HG03159 (cell line): Measurements from ENCODE around the gene RPS10.
"Not testable (repeated sequence)": the region's sequence is repeated elsewhere in the genome, so short reads cannot be mapped to it uniquely, and the experiment has no call there.

Source experiments
- ATAC-seq: cut with Tn5 transposase; IDR thresholded peaks from one replicate; pipeline ENCODE4 v1.9.1; 2021; ENCODE audit warnings: mild to moderate bottlenecking, moderate library complexity; ENCODE audit not compliant: unreplicated experiment

The RPS10 gene

DNA sequence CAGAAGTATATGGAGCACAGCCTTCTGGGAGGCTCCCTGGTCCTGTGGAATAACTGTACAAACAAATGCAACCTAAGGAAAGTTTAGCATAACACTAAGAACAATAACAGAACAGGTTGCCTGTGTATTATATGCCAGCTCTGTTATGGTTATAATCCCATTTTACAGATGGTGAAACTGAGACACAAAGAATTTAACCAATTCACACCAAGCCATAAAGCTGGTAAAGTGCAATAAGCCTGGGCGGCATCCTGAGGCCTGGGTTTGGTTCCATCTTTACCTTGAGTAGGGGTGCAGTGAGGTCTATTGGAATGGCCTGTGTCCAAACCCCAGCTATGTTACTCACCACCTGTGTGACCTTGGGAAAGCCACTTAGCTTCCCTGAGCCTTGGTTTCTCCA lies 25.3 kb upstream of the RPS10 start:
- no peak for ATAC-seq

- ATAC-seq: no peak
Observed at GRCh38 chr6:34447910-34448309, 22.0 kb upstream of the RPS10 start.

DNA sequence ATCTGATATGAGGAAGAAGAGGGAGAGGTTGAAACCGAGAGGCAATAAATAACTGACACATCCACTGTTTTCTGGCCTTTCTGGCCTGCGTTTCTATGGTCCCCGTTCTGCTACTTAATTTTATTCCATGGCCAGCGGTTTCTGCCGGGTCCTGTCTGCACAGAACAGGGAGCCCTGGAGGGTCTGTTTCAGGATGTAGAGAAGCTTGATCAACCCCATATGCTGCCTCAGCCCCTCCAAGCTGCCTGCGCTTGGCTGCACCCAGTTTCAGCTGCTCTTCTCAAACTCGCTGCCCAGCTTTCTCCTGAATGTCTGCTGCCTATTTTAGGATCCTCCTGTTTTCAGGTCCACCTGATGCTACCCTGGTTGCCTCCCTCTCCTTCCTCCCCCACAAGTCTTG lies 21.5 kb upstream of the RPS10 start:
- ATAC-seq: no peak

DNA sequence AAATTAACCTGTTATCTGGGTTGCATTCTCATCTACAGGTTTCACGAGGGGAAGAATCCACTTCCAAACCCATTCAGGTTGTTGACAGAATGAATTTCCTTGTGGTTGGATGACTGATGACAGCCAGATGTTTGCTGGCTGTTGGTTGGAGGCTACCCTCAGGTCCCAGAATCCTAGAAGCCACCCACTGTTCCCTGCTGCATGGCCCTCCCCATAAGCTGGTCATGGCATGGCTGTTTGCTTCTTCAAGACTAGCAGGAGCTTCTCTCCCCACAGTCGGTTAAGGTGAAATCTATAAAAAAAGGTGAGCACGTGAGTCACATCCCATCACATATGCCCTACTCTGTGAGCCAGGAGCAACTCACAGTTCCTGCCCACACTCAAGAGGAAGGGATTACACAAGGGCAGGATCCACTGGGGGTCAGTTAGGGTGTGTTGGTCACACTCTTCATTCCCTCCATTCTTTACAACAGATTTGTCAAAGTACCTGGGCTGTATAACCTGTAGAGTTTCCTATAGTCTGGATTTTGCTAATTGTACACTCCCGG lies 19.5 kb upstream of the RPS10 start:
- no peak for ATAC-seq

DNA sequence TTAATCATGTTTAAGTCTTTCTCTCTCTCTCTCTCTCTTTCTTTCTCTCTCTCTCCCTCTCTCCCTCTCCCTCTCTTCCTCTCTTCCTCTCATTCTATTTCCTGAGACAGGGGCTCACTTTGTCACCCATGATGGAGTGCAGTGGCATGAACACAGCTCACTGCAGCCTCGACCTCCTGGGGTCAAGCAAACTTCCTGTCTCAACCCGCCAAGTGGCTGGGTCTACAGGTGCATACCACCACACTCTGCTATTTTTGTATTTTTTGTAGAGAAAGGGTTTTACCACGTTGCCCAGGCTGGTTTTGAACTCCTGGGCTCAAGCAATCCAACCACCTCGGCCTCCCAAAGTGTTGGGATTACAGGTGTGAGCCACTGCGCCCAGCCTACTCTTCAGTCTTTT lies 15.7 kb upstream of the RPS10 start:
- ATAC-seq: no peak

DNA sequence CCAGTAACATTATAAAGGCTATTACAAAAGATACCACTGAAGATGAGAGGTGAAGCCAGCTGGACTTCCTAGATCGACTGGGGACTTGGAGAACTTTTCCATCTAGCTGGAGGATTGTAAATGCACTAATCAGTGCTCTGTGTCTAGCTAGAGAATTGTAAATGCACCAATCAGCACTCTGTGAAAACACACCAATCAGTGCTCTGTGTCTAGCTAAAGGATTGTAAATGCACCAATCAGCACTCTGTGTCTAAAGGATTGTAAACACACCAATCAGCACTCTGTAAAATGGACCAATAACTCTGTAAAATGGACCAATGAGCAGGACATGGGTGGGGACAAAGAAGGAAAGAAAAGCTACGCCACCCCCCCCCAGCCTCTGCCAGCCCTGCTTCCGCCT lies 13.6 kb upstream of the RPS10 start:
- no peak for ATAC-seq

DNA sequence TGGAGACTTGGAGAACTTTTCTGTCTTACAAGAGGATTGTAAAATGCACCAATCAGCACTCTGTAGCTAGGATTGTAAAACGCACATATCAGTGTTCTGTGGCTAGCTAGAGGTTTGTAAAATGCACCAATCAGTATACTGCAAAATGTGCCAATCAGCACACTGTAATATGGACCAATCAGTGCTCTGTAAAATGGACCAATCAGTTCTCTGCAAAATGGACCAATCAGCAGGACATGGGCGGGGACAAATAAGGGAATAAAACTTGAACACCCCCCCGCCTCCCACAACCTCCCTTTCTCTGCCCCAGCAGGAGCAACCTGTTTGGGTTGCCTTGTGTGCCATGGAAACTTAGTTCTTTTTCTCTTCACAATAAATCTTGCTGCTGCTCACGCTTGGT lies 12.8 kb upstream of the RPS10 start:
- ATAC-seq: no peak

GRCh38 chr6:34437644-34437970 lies 11.7 kb upstream of the RPS10 start:
- no peak for ATAC-seq

- no peak for ATAC-seq
Observed at GRCh38 chr6:34436803-34437643, 11.2 kb upstream of the RPS10 start.

GRCh38 chr6:34435916-34436315 lies 10.0 kb upstream of the RPS10 start:
- ATAC-seq: no peak

DNA sequence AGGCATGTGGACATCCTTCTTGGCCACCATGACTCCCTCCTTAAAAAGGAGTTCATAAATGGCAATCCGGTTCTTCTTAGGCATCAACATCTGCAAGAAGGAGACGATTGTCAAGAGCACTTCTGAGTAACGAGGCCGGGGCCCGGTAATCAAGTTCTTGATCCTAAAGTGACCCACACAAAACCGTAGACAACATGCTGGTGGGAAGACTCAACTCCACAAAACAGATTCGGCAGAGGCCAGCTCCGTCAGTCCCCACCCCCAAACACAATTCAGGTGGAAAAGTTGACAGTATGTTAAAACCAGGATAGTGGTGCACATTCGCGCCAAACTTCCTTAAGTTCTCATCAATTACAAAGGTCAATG lies 754 bp downstream of the RPS10 start:
- ATAC-seq: no peak

DNA sequence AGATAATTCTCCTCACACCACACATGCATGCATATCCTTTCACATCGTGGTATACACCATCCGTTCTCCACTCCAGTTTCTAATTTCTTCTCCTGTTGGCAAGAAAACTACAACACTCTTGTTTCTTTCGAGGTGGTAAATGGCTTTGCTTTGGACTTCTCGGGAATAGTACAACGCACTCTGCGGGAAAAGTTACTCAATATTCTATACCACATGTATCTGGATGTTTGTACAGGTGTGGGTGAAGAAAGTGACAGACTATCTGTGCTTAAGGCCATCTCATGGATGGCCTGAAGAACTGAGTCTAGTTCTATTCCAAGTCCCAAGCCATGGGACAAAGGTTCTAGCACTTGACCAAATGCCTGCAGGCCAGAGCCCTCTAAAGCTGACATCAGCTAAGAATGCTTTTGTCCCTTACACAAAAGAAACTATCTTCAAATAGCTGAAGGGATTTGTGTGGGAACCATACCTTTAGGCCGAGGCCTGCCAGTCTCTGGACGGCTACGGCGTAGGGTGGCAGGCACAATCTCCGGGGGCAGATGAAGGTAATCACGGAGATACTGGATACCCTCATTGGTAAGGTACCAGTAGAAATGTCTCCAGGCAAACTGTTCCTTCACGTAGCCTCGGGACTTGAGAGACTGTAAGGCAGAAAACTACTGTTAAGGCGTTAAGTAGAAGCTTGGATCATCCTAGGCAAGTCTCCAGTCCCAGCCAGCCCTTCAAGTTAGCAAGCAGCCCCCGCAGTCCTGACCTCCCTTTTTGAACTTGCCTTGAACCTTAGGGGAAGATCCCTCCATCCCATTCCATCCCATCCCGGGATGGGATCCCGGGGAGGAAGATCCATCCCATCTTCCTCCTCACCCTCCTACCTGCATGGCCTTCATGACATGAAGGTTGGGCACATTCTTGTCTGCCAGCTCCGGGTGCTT lies 1.4 kb downstream of the RPS10 start:
- ATAC-seq: no peak

GRCh38 chr6:34423254-34423653 lies 2.6 kb downstream of the RPS10 start:
- no peak for ATAC-seq

- ATAC-seq: no peak
Observed at GRCh38 chr6:34418367-34418766, 7.5 kb downstream of the RPS10 start.

DNA sequence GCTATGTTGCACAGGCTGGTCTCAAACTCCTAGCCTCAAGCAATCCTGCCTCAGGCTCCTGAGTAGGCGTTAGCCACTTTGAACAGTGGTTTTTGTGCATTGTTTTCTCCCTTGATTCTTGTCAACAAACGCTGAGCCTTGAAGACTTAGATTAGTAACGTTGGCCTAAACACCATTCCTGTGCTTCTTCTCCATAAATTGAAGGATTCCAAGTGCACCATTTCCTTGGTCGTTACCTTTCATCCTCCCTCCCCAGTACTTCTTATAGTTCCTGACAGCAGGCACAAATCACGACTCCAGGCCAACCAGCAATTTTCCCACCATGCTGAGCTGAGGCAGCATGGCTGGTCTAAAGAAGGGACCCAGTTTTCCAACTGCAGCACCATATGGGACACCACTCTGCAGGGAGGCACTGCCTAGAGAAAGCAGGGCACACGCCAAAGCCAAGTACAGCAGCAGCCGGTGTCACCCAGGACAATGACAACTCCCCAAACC lies 8.9 kb downstream of the RPS10 start:
- no peak for ATAC-seq

DNA sequence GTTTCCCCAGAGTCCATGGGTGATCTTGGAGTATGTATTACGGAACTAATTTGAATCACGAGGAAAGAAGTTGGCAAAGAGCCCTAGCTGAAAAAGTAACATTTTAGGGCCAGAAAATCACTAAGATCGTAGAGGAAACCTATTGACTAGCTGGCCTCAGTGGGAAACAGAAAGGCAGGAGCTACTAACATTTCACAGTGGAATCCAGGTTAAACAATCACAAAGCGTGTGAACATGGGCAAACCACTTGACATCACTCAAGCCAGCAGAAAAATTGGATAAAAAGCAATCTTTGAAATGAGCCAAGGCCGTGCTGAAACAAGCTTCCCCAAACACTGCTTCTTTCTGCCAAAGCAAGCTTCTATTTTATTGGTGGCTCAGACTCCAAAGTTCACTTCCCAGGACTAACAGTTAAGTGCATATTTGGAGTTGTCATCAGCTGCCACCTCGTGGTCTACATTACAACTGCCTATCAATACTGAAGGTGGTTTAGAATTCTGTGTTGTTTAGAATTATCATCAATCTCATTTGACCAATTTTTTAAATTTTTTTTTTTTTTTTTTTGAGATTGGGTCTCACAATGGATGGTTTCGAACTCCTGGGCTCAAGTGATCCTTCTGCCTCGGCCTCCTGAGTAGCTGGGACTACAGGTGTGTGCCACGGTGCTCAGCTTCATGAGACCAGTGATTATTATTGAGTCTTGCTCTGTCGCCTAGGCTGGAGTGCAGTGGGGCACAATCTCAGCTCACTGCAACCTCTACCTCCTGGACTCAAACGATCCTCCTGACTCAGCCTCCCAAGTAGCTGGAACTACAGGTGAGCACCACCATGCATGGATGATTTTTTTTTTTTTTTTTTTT lies 10.6 kb downstream of the RPS10 start:
- no peak for ATAC-seq

GRCh38 chr6:34412643-34413214 lies 13.1 kb downstream of the RPS10 start:
- no peak for ATAC-seq

GRCh38 chr6:34412016-34412415 lies 13.9 kb downstream of the RPS10 start:
- ATAC-seq: no peak

DNA sequence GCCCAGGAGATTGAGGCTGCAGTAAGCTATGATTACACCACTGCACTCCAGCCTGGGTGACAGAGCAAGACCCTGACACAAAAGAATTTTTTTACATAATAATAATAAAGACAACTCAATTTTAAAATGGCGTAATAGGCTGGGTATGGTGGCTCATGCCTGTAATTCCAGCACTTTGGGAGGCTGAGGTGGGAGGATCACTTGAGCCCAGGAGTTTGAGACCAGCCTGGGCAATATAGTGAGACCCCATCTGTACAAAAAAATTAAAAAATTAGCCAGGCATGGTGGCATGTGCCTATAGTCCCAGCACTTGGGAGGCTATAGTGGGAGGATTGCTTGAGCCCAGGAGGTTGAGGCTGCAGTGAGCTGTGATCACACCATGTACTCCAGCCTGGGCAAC lies 18.0 kb downstream of the RPS10 start:
- ATAC-seq: not testable (repeated sequence)

- ATAC-seq: no peak
Observed at GRCh38 chr6:34396518-34396917, 29.4 kb downstream of the RPS10 start.

GRCh38 chr6:34393966-34394305 lies 31.9 kb downstream of the RPS10 start:
- no peak for ATAC-seq
